GM21381 (cell line): ENCODE results near the gene EVI5L.

Experiments
- ATAC-seq: cut with Tn5 transposase; IDR thresholded peaks from one replicate; pipeline ENCODE4 v1.9.1; 2021; ENCODE audit warnings: mild to moderate bottlenecking, moderate library complexity; ENCODE audit not compliant: unreplicated experiment

EVI5L gene

GRCh38 chr19:7910321-7911161, 80.5 kb downstream of the EVI5L start:
- no peak for ATAC-seq

- ATAC-seq: no peak
These were observed 81.6 kb downstream of the EVI5L start for GRCh38 chr19:7911508-7912143.

GRCh38 chr19:7912144-7912696, 82.2 kb downstream of the EVI5L start:
- no peak for ATAC-seq

GRCh38 chr19:7912697-7913564, 82.9 kb downstream of the EVI5L start:
- no peak for ATAC-seq

GRCh38 chr19:7913652-7914051, 83.6 kb downstream of the EVI5L start:
- no peak for ATAC-seq

- ATAC-seq: no peak
These were observed 84.1 kb downstream of the EVI5L start for GRCh38 chr19:7914099-7914498.
